Osteoblast (primary cell): Measurements from ENCODE around the gene TBPL2. TPM values are rescaled to one million over a fixed set of nuclear protein-coding genes. Genes with fewer than 3 reads are reported as not detected.
A peak's percentile ranks its signal among the peaks of the same experiment; 100 is the strongest.

Experiments
- DNase-seq: peaks from one replicate; pipeline ENCODE4 v3.0.0; 2011; ENCODE audit warnings: low spot score, mixed read lengths; ENCODE audit not compliant: insufficient read length; ENCODE audit errors: missing footprints
- H2AFZ ChIP-seq: 2 replicates; pipeline ENCODE4 v1.6.0; 2011; ENCODE audit warnings: mild to moderate bottlenecking, low read length
- H3K27ac ChIP-seq: 2 replicates; pipeline ENCODE4 v1.5.1; 2011; ENCODE audit warnings: mild to moderate bottlenecking, low read depth, low read length, moderate library complexity
- H3K27me3 ChIP-seq: 2 replicates; pipeline ENCODE4 v1.6.0; 2012; ENCODE audit warnings: mild to moderate bottlenecking, control low read depth, inconsistent platforms, low read length, moderate library complexity; ENCODE audit not compliant: insufficient read depth
- H3K36me3 ChIP-seq: 2 replicates; pipeline ENCODE4 v1.5.1; 2011; ENCODE audit warnings: mild to moderate bottlenecking, low read length, control low read depth, moderate library complexity; ENCODE audit not compliant: insufficient read depth
- H3K4me1 ChIP-seq: 2 replicates; pipeline ENCODE4 v1.5.1; 2011; ENCODE audit warnings: mild to moderate bottlenecking, low read length, control low read depth, moderate library complexity; ENCODE audit not compliant: insufficient read depth
- H3K4me2 ChIP-seq: 2 replicates; pipeline ENCODE4 v1.6.0; 2011; ENCODE audit warnings: mild to moderate bottlenecking, low read length; ENCODE audit not compliant: insufficient read depth
- H3K4me3 ChIP-seq: fragments of 200-600 bp; sonication (generic); 3 replicates; pipeline ENCODE4 v1.5.1; 2012; ENCODE audit warnings: mild to moderate bottlenecking, low read length, inconsistent platforms; ENCODE audit not compliant: insufficient read depth
- H3K79me2 ChIP-seq: 2 replicates; pipeline ENCODE4 v1.6.0; 2012; ENCODE audit warnings: mild to moderate bottlenecking, low read length, control low read depth, inconsistent platforms; ENCODE audit not compliant: insufficient read depth
- H3K9me3 ChIP-seq: 2 replicates; pipeline ENCODE4 v1.5.1; 2011; ENCODE audit warnings: low read depth, low read length, control low read depth
- H4K20me1 ChIP-seq: 2 replicates; pipeline ENCODE4 v1.6.0; 2012; ENCODE audit warnings: mild to moderate bottlenecking, low read length, control low read depth; ENCODE audit not compliant: insufficient read depth
- CTCF ChIP-seq: IDR thresholded peaks from 2 replicates; pipeline ENCODE4 v1.5.1; 2011; ENCODE audit warnings: mild to moderate bottlenecking, low read depth, low read length, moderate library complexity; ENCODE audit errors: extremely low read depth
- total RNA-seq: library from RNA; depleted of rRNA; stranded (reverse); fragments of >200 nt; gene quantifications from 2 replicates; pipeline ENCODE4 v1.2.3, GENCODE V29; 2012

TBPL2 gene
- total RNA-seq, 1 donor = not detected

- Histone ChIP-seq H4K20me1 (no peaks in the 10 kb centered on the region), H3K36me3 (no peaks in the 10 kb centered on the region), H3K27ac (no peak overlapping the region), H3K4me1 (no peaks in the 10 kb centered on the region), H3K79me2 (no peaks in the 10 kb centered on the region), H3K4me2 (no peak overlapping the region), H3K27me3 (peaks cover 23% of the 10 kb centered on the region), H3K9me3 (no peaks in the 10 kb centered on the region), H3K4me3 (no peak overlapping the region), H2AFZ (no peak overlapping the region)
- no peak for DNase-seq
- TF ChIP-seq CTCF = no peak
Measured at GRCh38 chr14:55419663-55420062, 20.8 kb downstream of the TBPL2 start.

GRCh38 chr14:55418411-55418810 lies 22.0 kb downstream of the TBPL2 start:
- Histone ChIP-seq H3K4me1 (no peaks in the 10 kb centered on the region), H3K79me2 (no peaks in the 10 kb centered on the region), H3K4me3 (no peak overlapping the region), H3K27me3 (peaks cover 23% of the 10 kb centered on the region), H3K36me3 (no peaks in the 10 kb centered on the region), H3K27ac (no peak overlapping the region), H4K20me1 (no peaks in the 10 kb centered on the region), H2AFZ (no peak overlapping the region), H3K4me2 (no peak overlapping the region), H3K9me3 (no peaks in the 10 kb centered on the region)
- DNase-seq = no peak
- TF ChIP-seq CTCF = no peak

- no peak overlapping the region for H3K27ac ChIP-seq
- H3K36me3 ChIP-seq = no peaks in the 10 kb centered on the region
- no peaks in the 10 kb centered on the region for H3K9me3 ChIP-seq
- H3K4me1 ChIP-seq = no peaks in the 10 kb centered on the region
- TF ChIP-seq CTCF = no peak
- no peaks in the 10 kb centered on the region for H3K79me2 ChIP-seq
- H3K27me3 ChIP-seq = peaks cover 24% of the 10 kb centered on the region
- no peak overlapping the region for H2AFZ ChIP-seq
- H4K20me1 ChIP-seq = no peaks in the 10 kb centered on the region
- no peak for DNase-seq
- H3K4me3 ChIP-seq = no peak overlapping the region
- H3K4me2 ChIP-seq = no peak overlapping the region
Measured at GRCh38 chr14:55417955-55418354, 22.5 kb downstream of the TBPL2 start.

GRCh38 chr14:55416866-55417265 lies 23.6 kb downstream of the TBPL2 start:
- peak; percentile 63 for TF ChIP-seq CTCF
- H2AFZ ChIP-seq = no peak overlapping the region
- peaks cover 24% of the 10 kb centered on the region for H3K27me3 ChIP-seq
- no peaks in the 10 kb centered on the region for H3K9me3 ChIP-seq
- H3K4me2 ChIP-seq = no peak overlapping the region
- no peak for DNase-seq
- H3K4me3 ChIP-seq = no peak overlapping the region
- peaks cover 8% of the 10 kb centered on the region for H3K4me1 ChIP-seq
- H3K79me2 ChIP-seq = peaks cover 3% of the 10 kb centered on the region
- no peaks in the 10 kb centered on the region for H4K20me1 ChIP-seq
- H3K36me3 ChIP-seq = no peaks in the 10 kb centered on the region
- no peak overlapping the region for H3K27ac ChIP-seq
